MCF 10A (cell line): ENCODE results near the gene KRTAP10-7. TPM values are rescaled to one million over a fixed set of nuclear protein-coding genes. Genes with fewer than 3 reads are reported as not detected.
A peak's percentile ranks its signal among the peaks of the same experiment; 100 is the strongest.
"Not testable (repeated sequence)": the region's sequence is repeated elsewhere in the genome, so short reads cannot be mapped to it uniquely, and the experiment has no call there.

Experiments used
- BruUV-seq: library from RNA; stranded (reverse); fragments of 400-500 nt; replicated peaks from 2 replicates; lab custom pipeline; 2021; lab: Mats Ljungman, UMichigan
- CTCF ChIA-PET: fragments of 300-600 bp; sonication (Branson Sonifier 250); formaldehyde crosslinking; extraction: SDS; loops from one replicate; lab custom pipeline; 2021; ENCODE audit warnings: antibody characterized with exemption, inconsistent platforms; lab: Yijun Ruan, JAX
- POLR2A ChIA-PET: fragments of 300-600, 350-650 bp; sonication (Branson Sonifier 250); formaldehyde crosslinking; extraction: SDS; loops from one replicate; lab custom pipeline; 2020; ENCODE audit warnings: antibody characterized with exemption, inconsistent platforms; lab: Yijun Ruan, JAX
- DNase-seq: peaks from one replicate; pipeline ENCODE4 v3.0.0-alpha.2; 2018; ENCODE audit not compliant: unreplicated experiment
- H3K27ac Mint-ChIP-seq: one replicate; pipeline ENCODE4 v1.8.0; 2022; ENCODE audit warnings: mild to moderate bottlenecking, low read depth, mixed read lengths; ENCODE audit not compliant: unreplicated experiment
- H3K27me3 Mint-ChIP-seq: one replicate; pipeline ENCODE4 v1.8.0; 2022; ENCODE audit warnings: mixed read lengths; ENCODE audit not compliant: insufficient read depth, unreplicated experiment
- H3K36me3 Mint-ChIP-seq: one replicate; pipeline ENCODE4 v1.8.0; 2022; ENCODE audit warnings: mild to moderate bottlenecking, moderate library complexity, mixed read lengths; ENCODE audit not compliant: insufficient read depth, unreplicated experiment
- H3K4me1 Mint-ChIP-seq: one replicate; pipeline ENCODE4 v1.8.0; 2022; ENCODE audit warnings: mixed read lengths; ENCODE audit not compliant: insufficient read depth, unreplicated experiment
- H3K4me3 Mint-ChIP-seq: one replicate; pipeline ENCODE4 v1.8.0; 2022; ENCODE audit warnings: mild to moderate bottlenecking, moderate library complexity, mixed read lengths; ENCODE audit not compliant: unreplicated experiment
- H3K9me3 Mint-ChIP-seq: one replicate; pipeline ENCODE4 v1.8.0; 2022; ENCODE audit warnings: mixed read lengths; ENCODE audit not compliant: unreplicated experiment
- intact Hi-C: fragments of 100-400 bp; cut with micrococcal nuclease; formaldehyde crosslinking; loops from 2 replicates; pipeline ENCODE4 v1.14.1; 2022
- total RNA-seq: library from RNA; stranded (reverse); gene quantifications from 2 replicates; pipeline ENCODE4 v1.2.3, GENCODE V29; 2022
- TF ChIP-seq, protein P1 (sequence below): fragments of 200-600 bp; IDR thresholded peaks from one replicate; pipeline ENCODE4 v1.8.0; 2022; ENCODE audit warnings: antibody characterized with exemption, mild to moderate bottlenecking; ENCODE audit not compliant: unreplicated experiment

The KRTAP10-7 gene
- total RNA-seq, 1 experiment from 2014 or later = not detected

- no TSS peak for BruUV-seq
- TF ChIP-seq, protein P1, sequence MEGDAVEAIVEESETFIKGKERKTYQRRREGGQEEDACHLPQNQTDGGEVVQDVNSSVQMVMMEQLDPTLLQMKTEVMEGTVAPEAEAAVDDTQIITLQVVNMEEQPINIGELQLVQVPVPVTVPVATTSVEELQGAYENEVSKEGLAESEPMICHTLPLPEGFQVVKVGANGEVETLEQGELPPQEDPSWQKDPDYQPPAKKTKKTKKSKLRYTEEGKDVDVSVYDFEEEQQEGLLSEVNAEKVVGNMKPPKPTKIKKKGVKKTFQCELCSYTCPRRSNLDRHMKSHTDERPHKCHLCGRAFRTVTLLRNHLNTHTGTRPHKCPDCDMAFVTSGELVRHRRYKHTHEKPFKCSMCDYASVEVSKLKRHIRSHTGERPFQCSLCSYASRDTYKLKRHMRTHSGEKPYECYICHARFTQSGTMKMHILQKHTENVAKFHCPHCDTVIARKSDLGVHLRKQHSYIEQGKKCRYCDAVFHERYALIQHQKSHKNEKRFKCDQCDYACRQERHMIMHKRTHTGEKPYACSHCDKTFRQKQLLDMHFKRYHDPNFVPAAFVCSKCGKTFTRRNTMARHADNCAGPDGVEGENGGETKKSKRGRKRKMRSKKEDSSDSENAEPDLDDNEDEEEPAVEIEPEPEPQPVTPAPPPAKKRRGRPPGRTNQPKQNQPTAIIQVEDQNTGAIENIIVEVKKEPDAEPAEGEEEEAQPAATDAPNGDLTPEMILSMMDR = no peak
- intact Hi-C loops = no loop called here
- Mint-ChIP-seq H3K4me3 (no peak overlapping the region), H3K36me3 (no peaks in the 10 kb centered on the region), H3K4me1 (peaks cover 6% of the 10 kb centered on the region), H3K27me3 (peaks cover 34% of the 10 kb centered on the region), H3K27ac (no peak overlapping the region), H3K9me3 (peaks cover 17% of the 10 kb centered on the region)
- ChIA-PET CTCF (interaction anchor here (0.6 to 0.9 kb wide), 2 partner anchors 11 to 653 kb away, joined by 3 read pairs; partner anchors contain the start of gene KRTAP10-5), POLR2A (no interaction called here)
- no peak for DNase-seq
Observed at GRCh38 chr21:44569861-44570517, 30.4 kb upstream of the KRTAP10-7 start.

- no TSS peak for BruUV-seq
- peaks cover 17% of the 10 kb centered on the region for H3K9me3 Mint-ChIP-seq
- no peak overlapping the region for H3K27ac Mint-ChIP-seq
- no peak for DNase-seq
- peaks cover 7% of the 10 kb centered on the region for H3K4me1 Mint-ChIP-seq
- TF ChIP-seq, protein P1 = no peak
- ChIA-PET POLR2A (no interaction called here), CTCF (no interaction called here)
- H3K27me3 Mint-ChIP-seq = peaks cover 45% of the 10 kb centered on the region
- intact Hi-C loops = no loop called here
- no peak overlapping the region for H3K4me3 Mint-ChIP-seq
- H3K36me3 Mint-ChIP-seq = no peaks in the 10 kb centered on the region
Observed at GRCh38 chr21:44571296-44571695, 29.1 kb upstream of the KRTAP10-7 start.

DNA sequence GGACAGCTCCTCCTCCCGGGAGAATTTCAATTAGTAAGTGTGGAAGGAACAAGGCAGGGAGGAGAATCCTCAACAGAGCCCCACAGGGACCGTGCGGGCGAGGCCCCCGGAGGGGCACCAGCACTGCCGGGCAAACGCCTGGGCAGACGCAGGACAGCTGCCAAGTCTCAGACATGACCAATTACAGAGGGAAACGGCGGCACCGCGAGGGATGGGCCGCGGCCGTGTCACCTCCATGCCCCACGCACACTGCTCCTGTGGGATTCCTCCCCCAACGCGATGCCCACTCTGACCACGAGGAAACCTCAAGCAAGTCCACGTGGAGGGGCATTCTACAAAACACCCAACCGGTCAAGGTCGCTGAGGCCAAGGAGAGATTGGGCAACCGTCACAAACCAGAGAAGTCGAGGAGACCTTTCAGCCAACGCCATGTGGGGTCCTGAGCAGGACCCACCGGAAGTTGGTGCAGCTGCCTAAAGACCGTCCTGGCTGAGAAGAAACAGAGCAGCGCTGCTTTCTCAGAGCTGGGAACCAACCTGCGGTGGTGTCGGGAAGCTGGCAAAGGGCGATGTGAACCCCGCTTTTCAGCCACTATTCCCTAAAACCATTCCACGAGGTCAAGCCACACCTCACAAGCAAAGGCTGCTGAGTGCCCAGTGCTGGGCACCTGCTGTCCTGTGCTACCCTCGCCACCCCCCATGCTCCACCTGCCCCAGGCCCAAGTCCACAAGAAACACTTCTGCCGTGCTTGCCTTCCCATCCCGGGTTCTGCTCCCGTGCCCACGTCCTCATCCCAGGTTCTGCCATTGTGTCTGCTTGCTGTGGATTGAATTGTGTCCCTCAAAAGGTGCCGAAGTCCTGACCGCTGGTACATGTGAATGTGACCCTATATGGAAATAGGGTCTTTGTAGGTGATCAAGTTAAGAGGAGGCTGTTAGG lies 28.3 kb upstream of the KRTAP10-7 start:
- ChIA-PET POLR2A (no interaction called here), CTCF (no interaction called here)
- intact Hi-C loops = no loop called here
- Mint-ChIP-seq H3K4me3 (no peak overlapping the region), H3K36me3 (no peaks in the 10 kb centered on the region), H3K9me3 (peaks cover 20% of the 10 kb centered on the region), H3K4me1 (peaks cover 7% of the 10 kb centered on the region), H3K27me3 (peaks cover 45% of the 10 kb centered on the region), H3K27ac (no peak overlapping the region)
- no TSS peak for BruUV-seq
- TF ChIP-seq, protein P1 = no peak
- no peak for DNase-seq

DNA sequence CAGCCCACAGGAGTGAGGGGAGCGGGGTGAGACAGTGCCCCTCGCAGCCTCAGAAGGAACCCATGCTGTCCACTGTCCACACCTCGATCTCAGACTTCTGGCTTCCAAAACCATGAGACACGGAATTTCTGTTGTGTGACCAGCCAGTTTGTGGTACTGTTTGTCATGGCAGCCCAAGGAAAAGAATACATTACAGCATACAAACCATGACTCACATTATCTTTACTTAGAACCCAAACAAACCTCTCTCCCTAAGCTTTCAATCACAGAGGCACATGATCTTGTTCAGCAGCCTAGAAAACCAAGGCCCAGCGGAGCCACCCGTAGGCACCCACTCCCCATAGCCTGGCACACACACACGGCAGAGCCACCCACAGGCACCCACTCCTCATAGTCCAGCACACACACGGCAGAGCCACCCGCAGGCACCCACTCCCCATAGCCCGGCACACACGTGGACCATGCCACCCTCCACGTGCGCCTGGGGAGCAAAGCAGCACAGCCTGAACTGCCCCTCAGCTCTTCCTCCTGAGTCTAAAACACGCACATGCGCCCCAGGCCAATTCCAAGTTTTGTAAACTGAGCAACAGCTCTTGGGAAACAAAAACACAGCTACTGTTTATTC lies 27.3 kb upstream of the KRTAP10-7 start:
- TF ChIP-seq, protein P1 = no peak
- peaks cover 25% of the 10 kb centered on the region for H3K9me3 Mint-ChIP-seq
- H3K4me1 Mint-ChIP-seq = peaks cover 7% of the 10 kb centered on the region

GRCh38 chr21:44573630-44574456 lies 26.6 kb upstream of the KRTAP10-7 start, which contains the start of gene KRTAP10-4:
KRTAP10-4 (plus strand) TSS chr21:44573729; CDS start chr21:44573759, 30 bp downstream.
- intact Hi-C loops, H3K36me3 Mint-ChIP-seq: not testable (repeated sequence)

More for the DNA sequence above, 27.3 kb upstream of the KRTAP10-7 start:
- peaks cover 45% of the 10 kb centered on the region for H3K27me3 Mint-ChIP-seq
- no TSS peak for BruUV-seq
- H3K4me3 Mint-ChIP-seq = no peak overlapping the region
- no peak for DNase-seq
- H3K36me3 Mint-ChIP-seq = no peaks in the 10 kb centered on the region
- no peak overlapping the region for H3K27ac Mint-ChIP-seq
- intact Hi-C loops = no loop called here
- ChIA-PET POLR2A (no interaction called here), CTCF (interaction anchor here (0.6 kb wide), 1 partner anchor 28 kb away, joined by 4 read pairs; no protein-coding TSS in a partner anchor)

More at GRCh38 chr21:44573630-44574456, 26.6 kb upstream of the KRTAP10-7 start, which contains the start of gene KRTAP10-4:
- H3K9me3 Mint-ChIP-seq = peaks cover 25% of the 10 kb centered on the region
- DNase-seq, POLR2A ChIA-PET, BruUV-seq, H3K4me1 Mint-ChIP-seq, H3K4me3 Mint-ChIP-seq: not testable (repeated sequence)
- H3K27ac Mint-ChIP-seq = peak within 1 kb of the TSS; percentile 79
- H3K27me3 Mint-ChIP-seq = peaks cover 45% of the 10 kb centered on the region
- CTCF ChIA-PET = interaction anchor here (0.6 to 0.7 kb wide), 2 partner anchors 56 to 136 kb away, joined by 3 read pairs; no protein-coding TSS in a partner anchor
